Measurements from ENCODE around the gene SBK2. TPM values are rescaled to one million over a fixed set of nuclear protein-coding genes. Genes with fewer than 3 reads are reported as not detected.
A peak's percentile ranks its signal among the peaks of the same experiment; 100 is the strongest.

Gene SBK2
- total and polyA plus RNA-seq, 9 of the 15 experiments (the other 6 are each of a cell fraction or from before 2014, with no cell fraction given), result not detected

DNA sequence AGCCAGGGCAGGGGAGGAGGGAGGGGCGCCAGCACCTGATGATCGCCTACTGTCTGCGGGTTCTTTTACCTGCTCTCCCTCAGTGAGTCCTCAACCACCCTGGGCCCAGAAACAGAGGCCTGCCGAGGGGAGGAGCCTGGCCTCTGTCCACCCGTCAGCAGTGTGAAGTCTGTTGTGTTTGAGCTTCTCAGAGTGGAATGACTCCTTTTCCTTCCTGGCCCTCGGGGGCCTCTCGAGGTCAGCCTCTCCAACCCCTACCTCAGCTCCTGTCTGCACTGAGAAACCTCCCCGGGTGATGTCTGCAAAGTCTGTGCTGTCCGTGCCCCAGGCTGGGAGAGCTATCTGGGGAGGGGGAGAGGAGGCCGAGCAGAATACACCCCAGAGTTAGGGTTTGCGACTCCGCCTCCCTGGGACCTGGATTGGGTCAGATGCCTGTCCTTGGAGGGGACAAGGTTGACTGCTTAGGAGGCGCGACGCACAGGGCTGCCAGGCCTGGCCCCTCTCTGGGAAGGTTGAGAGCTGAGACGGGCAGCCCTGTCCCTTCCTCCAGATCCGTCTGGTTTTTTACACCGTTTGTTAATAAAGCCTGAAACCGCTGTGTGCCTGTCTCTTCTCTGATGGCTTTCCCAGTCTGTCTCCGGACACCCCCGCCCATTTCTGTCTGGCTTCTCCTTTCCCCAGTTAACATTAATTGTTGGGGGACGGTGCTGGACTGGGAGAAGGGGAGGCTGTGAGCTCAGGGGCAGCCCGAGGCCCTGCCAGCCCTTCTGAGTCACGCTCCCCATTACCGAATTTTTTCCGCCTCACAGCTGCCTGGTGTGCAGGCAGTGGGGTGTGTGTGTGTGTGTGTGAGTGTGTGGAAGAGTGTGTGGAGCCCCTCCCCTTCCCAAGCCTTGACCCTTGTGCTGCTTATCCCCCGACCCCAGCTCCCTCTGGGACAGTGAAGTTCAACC lies 49.7 kb downstream of the SBK2 start (continued):
- TF ChIP-seq CBX8 (IDR thresholded peaks at IDR 0.05; ENCODE audit: borderline replicate concordance, extremely low read depth, low read depth, low read length, poor library complexity, severe bottlenecking) (no peak), HMG20A (CRISPR knock-in tag; conservative IDR thresholded peaks at IDR 0.05) (no peak), STAG1 (CRISPR knock-in tag; IDR thresholded peaks at IDR 0.05; ENCODE audit: borderline replicate concordance) (no peak), PHB (CRISPR knock-in tag; IDR thresholded peaks at IDR 0.05) (no peak), MEIS2 (IDR thresholded peaks at IDR 0.05; ENCODE audit: partially characterized antibody) (peak; percentile 2), FOXK2 (conservative IDR thresholded peaks at IDR 0.05 in 1 of 2, IDR thresholded peaks at IDR 0.05 in 1 of 2; ENCODE audit: low read depth in 2 of 2) (no peak), NR2C1 (IDR thresholded peaks at IDR 0.05) (no peak), NR2C1 (tag; IDR thresholded peaks at IDR 0.05) (no peak), LARP7 (IDR thresholded peaks at IDR 0.05) (no peak), GABPB2 (CRISPR knock-in tag; conservative IDR thresholded peaks at IDR 0.05) (no peak), ADNP (tag; IDR thresholded peaks at IDR 0.05) (no peak), VEZF1 (CRISPR knock-in tag; IDR thresholded peaks at IDR 0.05) (peak; percentile 74), DNMT1 (IDR thresholded peaks at IDR 0.05) (no peak), HEY1 (CRISPR knock-in tag; IDR thresholded peaks at IDR 0.05; ENCODE audit: borderline replicate concordance) (no peak), NFYB (IDR thresholded peaks at IDR 0.05; ENCODE audit: extremely low read depth, insufficient read length) (no peak), SMAD1 (IDR thresholded peaks at IDR 0.05; ENCODE audit: low read depth, low read length, partially characterized antibody) (no peak), ATF7 (IDR thresholded peaks at IDR 0.05) (peak; percentile 60), CHCHD3 (CRISPR knock-in tag; IDR thresholded peaks at IDR 0.05) (no peak), PHB2 (IDR thresholded peaks at IDR 0.05; ENCODE audit: low read depth) (no peak), HDAC6 (IDR thresholded peaks at IDR 0.05; ENCODE audit: low read depth, low read length) (no peak), FOXJ2 (tag; IDR thresholded peaks at IDR 0.05) (no peak)
- TF ChIP-seq, protein P1, sequence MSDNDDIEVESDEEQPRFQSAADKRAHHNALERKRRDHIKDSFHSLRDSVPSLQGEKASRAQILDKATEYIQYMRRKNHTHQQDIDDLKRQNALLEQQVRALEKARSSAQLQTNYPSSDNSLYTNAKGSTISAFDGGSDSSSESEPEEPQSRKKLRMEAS (CRISPR knock-in tag; IDR thresholded peaks at IDR 0.05), result peak; percentile 48; the same call in 1 of the 2 replicates
- TF ChIP-seq, protein P2, sequence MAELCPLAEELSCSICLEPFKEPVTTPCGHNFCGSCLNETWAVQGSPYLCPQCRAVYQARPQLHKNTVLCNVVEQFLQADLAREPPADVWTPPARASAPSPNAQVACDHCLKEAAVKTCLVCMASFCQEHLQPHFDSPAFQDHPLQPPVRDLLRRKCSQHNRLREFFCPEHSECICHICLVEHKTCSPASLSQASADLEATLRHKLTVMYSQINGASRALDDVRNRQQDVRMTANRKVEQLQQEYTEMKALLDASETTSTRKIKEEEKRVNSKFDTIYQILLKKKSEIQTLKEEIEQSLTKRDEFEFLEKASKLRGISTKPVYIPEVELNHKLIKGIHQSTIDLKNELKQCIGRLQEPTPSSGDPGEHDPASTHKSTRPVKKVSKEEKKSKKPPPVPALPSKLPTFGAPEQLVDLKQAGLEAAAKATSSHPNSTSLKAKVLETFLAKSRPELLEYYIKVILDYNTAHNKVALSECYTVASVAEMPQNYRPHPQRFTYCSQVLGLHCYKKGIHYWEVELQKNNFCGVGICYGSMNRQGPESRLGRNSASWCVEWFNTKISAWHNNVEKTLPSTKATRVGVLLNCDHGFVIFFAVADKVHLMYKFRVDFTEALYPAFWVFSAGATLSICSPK (IDR thresholded peaks at IDR 0.05; ENCODE audit: borderline replicate concordance), result no peak
- TF ChIP-seq, protein P3, sequence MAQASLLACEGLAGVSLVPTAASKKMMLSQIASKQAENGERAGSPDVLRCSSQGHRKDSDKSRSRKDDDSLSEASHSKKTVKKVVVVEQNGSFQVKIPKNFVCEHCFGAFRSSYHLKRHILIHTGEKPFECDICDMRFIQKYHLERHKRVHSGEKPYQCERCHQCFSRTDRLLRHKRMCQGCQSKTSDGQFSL (CRISPR knock-in tag; IDR thresholded peaks at IDR 0.05), result no peak
- TF ChIP-seq, protein P3 (tag; IDR thresholded peaks at IDR 0.05), result no peak
